ENCODE measurements around the gene STARD8.

STARD8 gene

DNA sequence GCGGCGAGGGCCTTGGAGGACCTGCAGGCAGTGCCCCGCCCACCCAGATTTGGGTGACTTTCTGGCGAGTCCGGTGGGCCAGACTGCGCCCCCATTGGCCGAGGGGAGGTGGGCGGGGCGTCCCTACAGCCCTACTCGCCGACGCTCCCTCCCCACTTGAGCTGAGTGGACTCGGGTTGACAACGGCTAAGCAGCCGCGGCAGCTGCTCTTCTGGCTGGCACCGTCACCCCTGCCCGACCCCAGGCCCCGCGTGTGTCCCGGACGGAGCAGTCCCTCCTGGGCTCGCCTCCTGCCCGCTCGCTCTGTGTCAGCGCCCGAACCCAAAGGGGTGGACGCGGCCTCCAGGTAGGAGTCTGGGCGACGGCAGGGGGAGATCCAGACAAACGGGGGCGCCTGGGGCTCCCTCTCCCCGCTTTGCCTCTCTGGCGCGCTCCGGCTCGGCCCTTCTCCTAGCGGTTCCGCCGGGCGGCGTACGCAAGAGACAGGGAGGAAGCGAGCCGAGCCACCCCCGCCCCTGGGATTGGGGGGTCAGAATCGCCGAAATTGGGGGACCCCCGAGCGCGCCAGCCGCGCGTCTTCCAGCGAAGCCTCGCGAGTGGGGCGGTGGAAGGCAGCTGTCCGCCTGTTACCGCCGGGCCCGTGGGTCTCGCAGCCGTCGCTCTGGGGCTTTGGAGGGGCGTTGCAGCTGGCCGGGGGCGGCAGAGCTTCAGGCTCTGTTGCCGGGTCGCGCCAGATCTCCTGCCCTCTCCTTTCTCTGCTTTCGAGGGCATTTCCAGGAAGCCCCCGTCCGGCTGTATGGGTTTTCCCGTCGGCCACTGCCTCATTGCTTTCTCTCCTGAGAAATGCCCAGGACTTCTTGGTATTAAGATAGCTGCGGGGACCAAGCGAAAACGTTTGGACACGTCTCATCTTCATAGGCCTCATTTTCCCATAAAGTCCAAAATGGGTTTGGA is 46.3 kb downstream of the STARD8 start:
- no peak overlapping the region for H3K27ac ChIP-seq
- TF ChIP-seq CTCF (conservative IDR thresholded peaks at IDR 0.05) (no peak), ZFX (IDR thresholded peaks at IDR 0.05) (no peak)

DNA sequence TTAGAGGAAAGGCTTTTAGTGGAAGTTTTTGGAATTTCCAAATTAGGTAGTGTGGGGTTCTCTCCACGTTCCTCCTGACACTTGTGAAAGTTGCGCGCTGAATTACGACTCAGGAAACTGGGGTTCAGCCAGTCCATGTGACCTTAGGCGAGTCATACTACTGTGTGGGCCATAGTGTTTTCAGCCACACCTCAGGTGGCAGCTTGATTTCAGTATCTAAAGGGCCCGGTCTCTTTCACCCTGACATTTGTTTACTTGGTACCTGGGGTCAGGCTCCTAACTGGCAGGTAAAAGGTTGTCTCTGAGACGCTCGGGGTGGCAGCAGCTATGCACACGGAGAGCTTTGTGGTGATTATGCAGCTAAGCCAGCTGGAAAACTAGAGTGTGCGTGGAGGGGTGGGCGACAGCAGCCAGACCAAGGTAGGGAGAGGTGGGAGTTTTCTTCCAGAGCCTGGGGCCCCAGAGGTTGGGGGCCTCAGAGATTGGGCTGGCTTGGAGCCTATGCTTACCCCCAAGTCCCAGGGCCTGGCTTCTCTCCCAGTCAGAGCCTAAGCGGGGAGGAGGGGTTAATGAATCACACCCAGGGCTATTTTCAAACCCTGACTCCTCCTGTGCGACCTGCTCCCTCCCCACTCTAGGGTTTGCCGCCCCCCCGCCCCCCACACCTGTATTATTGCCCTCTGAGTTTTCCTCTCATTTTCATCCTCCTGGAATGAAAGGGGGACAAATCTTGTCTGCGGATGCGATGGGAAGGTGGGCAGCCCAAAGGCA is 47.2 kb downstream of the STARD8 start:
- no peak for TF ChIP-seq CTCF (conservative IDR thresholded peaks at IDR 0.05)
- TF ChIP-seq ZFX (IDR thresholded peaks at IDR 0.05): no peak
- no peak overlapping the region for H3K27ac ChIP-seq

DNA sequence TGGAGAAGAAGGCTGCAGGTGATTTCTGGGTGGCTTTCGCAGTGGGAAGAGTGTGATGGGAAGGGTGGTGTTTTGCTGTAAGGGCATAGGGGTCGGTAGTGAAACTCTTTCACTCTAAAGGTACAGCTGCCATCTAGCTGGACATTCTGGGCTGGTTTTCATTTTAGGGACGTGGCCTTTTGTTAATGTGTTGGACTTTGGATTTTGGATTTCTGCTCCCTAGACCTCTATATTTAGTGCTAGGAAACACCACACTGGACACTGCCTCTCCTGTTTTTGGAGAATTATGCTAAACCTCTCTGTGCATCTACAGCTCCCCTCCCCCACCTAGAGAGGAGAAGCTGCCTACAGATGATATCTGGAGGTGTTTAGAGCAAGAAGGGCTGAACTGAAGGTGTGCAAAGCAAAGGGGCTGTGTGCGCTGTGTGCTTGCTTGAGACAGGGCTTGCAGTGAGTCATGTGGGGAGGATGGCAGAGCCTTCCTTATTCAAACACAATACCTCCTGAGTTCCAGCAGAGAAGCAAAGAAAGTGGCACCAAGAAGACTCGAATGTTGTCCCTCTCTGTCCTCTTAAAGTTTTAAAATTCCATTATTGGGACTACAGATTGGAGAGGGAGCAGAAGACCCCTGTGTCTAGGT is 47.9 kb downstream of the STARD8 start:
- TF ChIP-seq ZFX (IDR thresholded peaks at IDR 0.05) (no peak), CTCF (conservative IDR thresholded peaks at IDR 0.05) (no peak)
- H3K27ac ChIP-seq: no peak overlapping the region

DNA sequence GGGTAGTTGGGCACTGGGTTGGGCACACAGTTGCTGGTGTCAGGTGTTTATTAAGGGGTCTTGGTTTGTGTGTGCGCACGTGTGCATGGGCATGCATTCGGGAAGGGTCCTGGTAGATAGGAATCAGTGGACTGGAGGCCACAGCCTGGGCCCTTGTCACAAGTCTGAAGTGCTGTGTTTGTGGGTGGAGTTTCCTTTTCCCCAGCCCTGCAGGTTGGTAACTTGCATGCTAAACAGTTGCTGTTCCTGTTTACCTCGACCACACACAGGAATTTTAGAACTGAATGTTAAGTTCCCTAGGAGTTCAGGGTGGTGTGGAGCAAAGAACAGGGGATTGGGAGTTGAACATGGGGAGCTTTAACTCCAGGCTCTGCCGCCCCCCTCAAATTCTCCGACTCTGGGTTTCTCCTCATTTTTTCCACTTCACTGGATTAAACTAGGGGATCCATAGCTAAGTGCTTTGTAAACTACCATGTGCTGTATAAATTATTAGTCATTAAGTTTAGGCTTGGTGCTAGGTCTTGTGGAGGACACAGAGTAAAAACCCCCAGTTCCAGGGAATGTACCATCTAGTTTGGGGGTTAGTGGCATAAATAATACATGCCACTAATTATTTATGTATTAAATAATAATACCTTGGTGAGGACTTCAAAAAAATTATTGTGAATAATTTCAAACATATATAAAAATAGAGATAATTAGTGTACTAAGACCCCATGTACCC is 49.0 kb downstream of the STARD8 start:
- TF ChIP-seq ZFX (IDR thresholded peaks at IDR 0.05) (no peak), CTCF (conservative IDR thresholded peaks at IDR 0.05) (no peak)
- no peak overlapping the region for H3K27ac ChIP-seq

DNA sequence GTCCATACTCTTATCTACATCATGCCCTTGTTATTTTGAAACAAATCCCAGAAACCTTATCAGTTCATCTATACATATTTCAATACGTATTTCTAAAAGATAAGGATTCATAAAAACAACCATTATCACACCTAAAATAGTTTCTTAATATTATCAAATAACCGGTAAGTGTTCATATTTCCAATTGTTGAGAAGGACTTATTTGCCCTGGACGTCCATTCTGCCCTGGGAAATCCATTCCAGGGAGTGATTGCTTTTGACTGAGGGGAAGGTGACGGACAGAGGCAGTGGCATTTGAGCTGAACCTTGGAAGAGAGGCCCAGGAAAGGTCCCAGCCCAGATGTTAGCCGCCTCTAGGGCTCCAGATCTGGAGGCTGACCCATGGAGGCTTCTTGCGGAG is 49.6 kb downstream of the STARD8 start:
- H3K27ac ChIP-seq: no peak overlapping the region
- no peak for TF ChIP-seq ZFX (IDR thresholded peaks at IDR 0.05)
- TF ChIP-seq CTCF (conservative IDR thresholded peaks at IDR 0.05): no peak

DNA sequence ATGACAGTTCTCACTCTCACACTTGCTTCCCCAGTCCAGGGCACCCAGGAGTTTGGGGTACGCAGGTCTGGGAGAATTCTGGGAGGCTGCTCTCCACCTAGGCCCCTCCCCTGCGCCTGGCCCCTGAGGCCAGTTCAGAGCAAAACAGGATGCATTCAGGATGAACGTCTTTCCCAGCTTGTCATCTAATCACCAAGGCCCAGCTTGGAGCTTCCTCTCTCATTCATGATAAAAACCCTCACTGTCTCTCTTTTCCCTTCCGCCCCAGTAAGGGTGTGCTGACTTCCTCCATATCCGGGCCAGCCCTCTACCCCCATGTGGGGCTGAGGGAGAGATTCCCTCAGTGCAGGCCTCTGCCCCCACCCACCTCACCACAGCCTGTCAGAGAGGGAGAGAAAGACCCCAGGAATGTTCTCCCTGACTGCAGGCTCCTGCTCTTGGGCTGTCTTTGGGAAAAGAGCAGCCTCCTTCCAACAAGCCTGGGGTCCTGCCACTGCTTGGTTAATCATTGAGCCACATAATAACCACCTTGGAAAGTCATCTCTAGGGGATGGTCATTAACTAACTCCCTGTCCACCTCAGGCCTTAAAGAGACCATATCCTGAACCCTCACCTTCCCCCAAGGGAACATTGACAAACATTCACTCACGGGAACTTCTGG is 50.1 kb downstream of the STARD8 start:
- H3K27ac ChIP-seq: no peak overlapping the region
- TF ChIP-seq CTCF (conservative IDR thresholded peaks at IDR 0.05) (no peak), ZFX (IDR thresholded peaks at IDR 0.05) (no peak)
